Loucy (cell line): ENCODE measurements around the gene UBL7.

Source experiments
- H2AFZ ChIP-seq: fragments of 200-600 bp; sonication (generic); 2 replicates; pipeline ENCODE4 v1.6.0; 2016; ENCODE audit warnings: antibody characterized with exemption, mild to moderate bottlenecking, low read length, moderate library complexity
- H3F3A ChIP-seq: fragments of 200-600 bp; 2 replicates; pipeline ENCODE4 v1.6.0; 2016; ENCODE audit warnings: antibody characterized with exemption, low read depth, mild to moderate bottlenecking
- H3K27me3 ChIP-seq: fragments of 200-600 bp; sonication (generic); 2 replicates; pipeline ENCODE4 v1.6.1; 2014; ENCODE audit warnings: low read length, mild to moderate bottlenecking; ENCODE audit not compliant: insufficient read depth, poor library complexity, severe bottlenecking
- H3K36me3 ChIP-seq: fragments of 200-600 bp; sonication (generic); 2 replicates; pipeline ENCODE4 v1.6.1; 2016; ENCODE audit warnings: low read length; ENCODE audit not compliant: insufficient read depth
- H3K4me1 ChIP-seq: fragments of 200-600 bp; sonication (generic); 2 replicates; pipeline ENCODE4 v1.5.1; 2014; ENCODE audit warnings: low read length, mild to moderate bottlenecking; ENCODE audit not compliant: insufficient read depth, poor library complexity, severe bottlenecking
- H3K4me2 ChIP-seq: fragments of 200-600 bp; sonication (generic); 2 replicates; pipeline ENCODE4 v1.6.0; 2014; ENCODE audit warnings: antibody characterized with exemption, low read length, low read depth, mild to moderate bottlenecking; ENCODE audit not compliant: poor library complexity, severe bottlenecking
- H3K4me3 ChIP-seq: fragments of 200-600 bp; sonication (generic); 2 replicates; pipeline ENCODE4 v1.5.1; 2014; ENCODE audit warnings: low read length, mild to moderate bottlenecking, mixed read lengths; ENCODE audit not compliant: poor library complexity, severe bottlenecking
- H3K79me2 ChIP-seq: fragments of 200-600 bp; sonication (generic); 2 replicates; pipeline ENCODE4 v1.6.1; 2014; ENCODE audit warnings: low read length; ENCODE audit not compliant: insufficient read depth
- H3K9ac ChIP-seq: fragments of 200-600 bp; sonication (generic); 2 replicates; pipeline ENCODE4 v1.6.0; 2014; ENCODE audit warnings: mild to moderate bottlenecking, low read depth, low read length, moderate library complexity; ENCODE audit not compliant: poor library complexity, severe bottlenecking
- H3K9me2 ChIP-seq: fragments of 200-600 bp; sonication (generic); replicated peaks from 2 replicates; pipeline ENCODE4 v1.6.1; 2016; ENCODE audit warnings: low read depth, low read length, mixed read lengths
- H3K9me3 ChIP-seq: fragments of 200-600 bp; sonication (generic); 2 replicates; pipeline ENCODE4 v1.6.1; 2014; ENCODE audit warnings: mild to moderate bottlenecking, antibody characterized with exemption, low read length, low read depth; ENCODE audit not compliant: insufficient read depth
- H4K20me1 ChIP-seq: fragments of 200-600 bp; sonication (generic); 2 replicates; pipeline ENCODE4 v1.6.0; 2014; ENCODE audit warnings: antibody characterized with exemption, low read length, mild to moderate bottlenecking; ENCODE audit not compliant: insufficient read depth, poor library complexity, severe bottlenecking
- EZH2phosphoT487 ChIP-seq: fragments of 200-600 bp; IDR thresholded peaks from 2 replicates; pipeline ENCODE4 v1.6.1; 2018; ENCODE audit warnings: antibody characterized with exemption, mild to moderate bottlenecking, moderate library complexity, borderline replicate concordance
- TF ChIP-seq, protein P1 (sequence below): fragments of 200-600 bp; sonication (generic); conservative IDR thresholded peaks from 2 replicates; pipeline ENCODE4 v1.5.1; 2014; ENCODE audit warnings: mild to moderate bottlenecking, antibody characterized with exemption, low read length

The UBL7 gene

DNA sequence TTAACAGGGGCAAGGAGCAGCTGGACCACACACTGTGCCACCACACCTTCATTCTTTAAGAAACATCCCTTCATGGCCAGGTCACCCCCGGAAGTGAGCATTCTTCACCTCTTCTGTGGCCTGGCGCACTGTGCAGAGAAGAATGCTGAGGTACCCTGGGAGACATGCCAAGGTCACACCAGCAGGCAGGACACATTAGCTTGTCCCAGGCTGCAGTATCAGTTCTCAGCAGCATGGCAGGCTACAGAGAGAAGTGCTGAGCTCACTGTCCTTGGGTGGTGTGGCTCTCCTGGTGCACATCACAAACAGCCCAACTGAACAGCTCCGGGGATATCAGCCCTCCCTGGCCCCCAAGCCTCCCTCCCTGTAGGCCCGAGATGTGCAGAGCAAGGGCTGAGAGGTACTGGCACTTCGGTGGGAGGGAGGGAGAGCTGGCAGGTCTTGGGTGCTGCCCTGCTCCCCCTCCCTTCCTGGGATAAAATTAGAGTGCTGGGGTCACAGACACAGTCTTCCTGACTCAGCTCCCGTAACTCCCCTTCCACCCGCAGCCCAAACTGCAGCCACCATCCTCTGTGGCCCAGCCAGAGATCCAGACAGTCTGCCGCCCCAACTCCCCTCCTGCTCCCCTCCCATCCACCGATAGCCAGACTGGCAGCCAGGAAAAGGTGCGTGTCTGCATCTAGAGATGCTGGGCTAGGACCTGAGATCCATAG, 40.6 kb downstream of the UBL7 start:
- Histone ChIP-seq H3K36me3 (peaks cover 26% of the 10 kb centered on the region; the same call in 1 of the 2 replicates), H3F3A (no peaks in the 10 kb centered on the region), H3K9ac (peak overlapping the region; percentile 14), H3K4me3 (no peak overlapping the region), H3K9me2 (no peaks in the 10 kb centered on the region), H3K4me2 (no peak overlapping the region), H3K9me3 (no peaks in the 10 kb centered on the region), H4K20me1 (peaks cover 9% of the 10 kb centered on the region), H3K79me2 (peaks cover 87% of the 10 kb centered on the region), H2AFZ (no peak overlapping the region), H3K4me1 (peaks cover 40% of the 10 kb centered on the region), H3K27me3 (no peaks in the 10 kb centered on the region)
- no peak for TF ChIP-seq EZH2phosphoT487
- TF ChIP-seq, protein P1, sequence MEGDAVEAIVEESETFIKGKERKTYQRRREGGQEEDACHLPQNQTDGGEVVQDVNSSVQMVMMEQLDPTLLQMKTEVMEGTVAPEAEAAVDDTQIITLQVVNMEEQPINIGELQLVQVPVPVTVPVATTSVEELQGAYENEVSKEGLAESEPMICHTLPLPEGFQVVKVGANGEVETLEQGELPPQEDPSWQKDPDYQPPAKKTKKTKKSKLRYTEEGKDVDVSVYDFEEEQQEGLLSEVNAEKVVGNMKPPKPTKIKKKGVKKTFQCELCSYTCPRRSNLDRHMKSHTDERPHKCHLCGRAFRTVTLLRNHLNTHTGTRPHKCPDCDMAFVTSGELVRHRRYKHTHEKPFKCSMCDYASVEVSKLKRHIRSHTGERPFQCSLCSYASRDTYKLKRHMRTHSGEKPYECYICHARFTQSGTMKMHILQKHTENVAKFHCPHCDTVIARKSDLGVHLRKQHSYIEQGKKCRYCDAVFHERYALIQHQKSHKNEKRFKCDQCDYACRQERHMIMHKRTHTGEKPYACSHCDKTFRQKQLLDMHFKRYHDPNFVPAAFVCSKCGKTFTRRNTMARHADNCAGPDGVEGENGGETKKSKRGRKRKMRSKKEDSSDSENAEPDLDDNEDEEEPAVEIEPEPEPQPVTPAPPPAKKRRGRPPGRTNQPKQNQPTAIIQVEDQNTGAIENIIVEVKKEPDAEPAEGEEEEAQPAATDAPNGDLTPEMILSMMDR = no peak

DNA sequence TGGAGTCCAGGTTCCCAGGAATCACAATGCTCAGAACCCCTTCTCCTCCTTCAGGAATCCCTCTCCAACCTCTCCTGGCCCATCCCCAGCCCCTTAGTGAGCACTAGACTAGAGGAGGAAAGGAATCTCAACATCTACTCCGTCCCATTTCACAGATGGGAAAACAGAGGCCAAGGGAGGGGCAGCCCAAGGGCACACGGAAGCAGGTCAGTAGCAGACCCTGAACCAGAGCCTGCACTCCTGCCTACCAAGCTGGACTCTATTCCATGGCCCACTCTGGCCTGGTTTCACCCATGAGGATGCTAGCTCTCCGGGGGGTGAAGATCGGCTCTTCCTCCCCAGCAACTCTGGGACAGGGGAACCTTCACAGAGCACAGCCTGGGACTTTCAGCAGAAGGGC, 41.5 kb downstream of the UBL7 start:
- H3K4me1 ChIP-seq = peaks cover 47% of the 10 kb centered on the region

DNA sequence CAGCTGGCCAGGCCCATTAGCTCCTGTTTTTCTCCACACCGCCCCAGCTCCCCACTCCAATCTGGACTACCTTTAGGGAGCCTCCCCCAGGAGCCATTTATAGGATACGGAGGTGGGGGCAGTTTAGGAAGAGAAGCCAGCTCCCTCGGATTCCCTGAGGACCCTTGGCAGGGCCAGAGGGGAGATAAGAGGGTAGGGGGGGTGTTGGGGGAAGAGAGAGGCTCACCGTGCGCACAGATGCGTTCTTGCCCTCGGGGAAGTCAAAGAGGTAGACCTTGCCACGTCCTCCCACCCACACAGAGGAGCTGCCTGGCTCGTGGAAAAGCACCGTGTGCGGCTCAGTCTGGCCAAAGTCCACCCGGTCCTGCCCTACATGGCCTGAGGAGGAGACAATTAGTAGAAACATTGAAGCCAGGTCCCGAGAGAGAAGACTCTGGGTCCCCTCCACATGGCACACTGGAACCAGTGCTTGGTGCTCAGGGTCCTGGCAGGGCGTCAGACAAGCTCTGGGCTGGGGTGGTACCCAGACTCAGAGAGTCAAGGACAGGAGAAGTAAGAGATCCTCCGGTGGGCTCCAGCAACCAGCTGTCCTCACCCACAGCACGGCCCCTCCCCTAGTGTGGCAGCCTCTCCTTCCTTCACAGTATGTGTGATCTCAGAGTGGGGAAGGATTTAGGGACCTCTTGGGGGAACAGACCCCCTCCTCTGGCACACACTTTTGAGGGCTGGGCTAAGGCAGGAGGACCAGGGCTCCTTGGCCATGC, 42.2 kb downstream of the UBL7 start:
- no peak overlapping the region for H3K4me2 ChIP-seq
- TF ChIP-seq, protein P1 = no peak
- no peak for TF ChIP-seq EZH2phosphoT487

More for the DNA sequence above, 41.5 kb downstream of the UBL7 start:
- no peaks in the 10 kb centered on the region for H3F3A ChIP-seq
- H4K20me1 ChIP-seq = peaks cover 6% of the 10 kb centered on the region
- no peak overlapping the region for H3K4me3 ChIP-seq
- H2AFZ ChIP-seq = no peak overlapping the region
- H3K4me2 ChIP-seq = no peak overlapping the region
- H3K9me2 ChIP-seq = no peaks in the 10 kb centered on the region
- peaks cover 77% of the 10 kb centered on the region for H3K79me2 ChIP-seq
- no peak overlapping the region for H3K9ac ChIP-seq
- no peaks in the 10 kb centered on the region for H3K27me3 ChIP-seq
- H3K9me3 ChIP-seq = no peaks in the 10 kb centered on the region
- H3K36me3 ChIP-seq = peaks cover 33% of the 10 kb centered on the region; the same call in 1 of the 2 replicates
- TF ChIP-seq, protein P1 = no peak
- no peak for TF ChIP-seq EZH2phosphoT487

More for the DNA sequence above, 42.2 kb downstream of the UBL7 start:
- Histone ChIP-seq H3K79me2 (peaks cover 71% of the 10 kb centered on the region), H2AFZ (no peak overlapping the region), H3F3A (no peaks in the 10 kb centered on the region), H3K9me2 (no peaks in the 10 kb centered on the region), H4K20me1 (peaks cover 6% of the 10 kb centered on the region), H3K36me3 (peaks cover 40% of the 10 kb centered on the region; the same call in 1 of the 2 replicates), H3K27me3 (no peaks in the 10 kb centered on the region), H3K4me1 (peaks cover 51% of the 10 kb centered on the region), H3K4me3 (no peak overlapping the region), H3K9me3 (no peaks in the 10 kb centered on the region), H3K9ac (no peak overlapping the region)
